Neutrophil (primary cell): ENCODE data around the gene RETREG1.

Source experiments
- H3K27ac ChIP-seq: fragments of 200-600 bp; sonication (generic); 2 replicates; pipeline ENCODE4 v1.5.1; 2016; ENCODE audit warnings: mild to moderate bottlenecking, moderate library complexity
- H3K27me3 ChIP-seq: fragments of 200-600 bp; sonication (generic); 2 replicates; pipeline ENCODE4 v1.6.0; 2016; ENCODE audit warnings: mild to moderate bottlenecking
- H3K36me3 ChIP-seq: fragments of 200-600 bp; sonication (generic); 2 replicates; pipeline ENCODE4 v1.5.1; 2017
- H3K4me1 ChIP-seq, 2 experiments: fragments of 200-600 bp in 1 of 2; sonication (generic) in 1 of 2; 1 replicate in 1 of 2; 2 replicates in 1 of 2; pipeline versions ENCODE4 v1.5.1 to v1.6.1; 2013 to 2016; ENCODE audit warnings: low read depth in 1 of 2, low read length in 1 of 2, mild to moderate bottlenecking in 1 of 2, moderate library complexity in 1 of 2; ENCODE audit not compliant: control insufficient read depth in 1 of 2, insufficient read depth in 1 of 2
- H3K4me3 ChIP-seq, 2 experiments: fragments of 200-600 bp in 1 of 2; sonication (generic) in 1 of 2; 1 replicate in 1 of 2; 2 replicates in 1 of 2; pipeline ENCODE4 v1.5.1; 2013 to 2016; ENCODE audit warnings: low read depth in 1 of 2, low read length in 1 of 2, mild to moderate bottlenecking in 1 of 2, moderate library complexity in 1 of 2
- H3K9me3 ChIP-seq: fragments of 200-600 bp; sonication (generic); 2 replicates; pipeline ENCODE4 v1.5.1; 2016
- CTCF ChIP-seq: fragments of 200-600 bp; sonication (generic); IDR thresholded peaks from 2 replicates; pipeline ENCODE4 v1.5.1; 2016; ENCODE audit warnings: antibody characterized with exemption

RETREG1 gene

GRCh38 chr5:16485656-16486055 lies 131.1 kb downstream of the RETREG1 start:
- no peak overlapping the region for H3K27ac ChIP-seq
- H3K9me3 ChIP-seq = no peaks in the 10 kb centered on the region
- no peaks in the 10 kb centered on the region for H3K36me3 ChIP-seq
- H3K4me3 ChIP-seq = no peak overlapping the region
- H3K4me1 ChIP-seq = no peaks in the 10 kb centered on the region
- no peak for TF ChIP-seq CTCF
- H3K27me3 ChIP-seq = no peaks in the 10 kb centered on the region

GRCh38 chr5:16484081-16484480 lies 132.7 kb downstream of the RETREG1 start:
- Histone ChIP-seq H3K9me3 (no peaks in the 10 kb centered on the region), H3K27ac (no peak overlapping the region), H3K4me1 (no peaks in the 10 kb centered on the region), H3K36me3 (no peaks in the 10 kb centered on the region), H3K27me3 (no peaks in the 10 kb centered on the region), H3K4me3 (no peak overlapping the region)
- TF ChIP-seq CTCF = no peak

GRCh38 chr5:16483361-16483760 lies 133.4 kb downstream of the RETREG1 start:
- TF ChIP-seq CTCF = no peak
- no peak overlapping the region for H3K4me3 ChIP-seq
- no peak overlapping the region for H3K27ac ChIP-seq
- no peaks in the 10 kb centered on the region for H3K9me3 ChIP-seq
- no peaks in the 10 kb centered on the region for H3K36me3 ChIP-seq
- H3K4me1 ChIP-seq = no peaks in the 10 kb centered on the region
- H3K27me3 ChIP-seq = no peaks in the 10 kb centered on the region

GRCh38 chr5:16482891-16483290 lies 133.9 kb downstream of the RETREG1 start:
- Histone ChIP-seq H3K9me3 (no peaks in the 10 kb centered on the region), H3K36me3 (no peaks in the 10 kb centered on the region), H3K4me3 (no peak overlapping the region), H3K27ac (no peak overlapping the region), H3K27me3 (no peaks in the 10 kb centered on the region), H3K4me1 (no peaks in the 10 kb centered on the region)
- no peak for TF ChIP-seq CTCF

- H3K4me3 ChIP-seq = no peak overlapping the region
- no peaks in the 10 kb centered on the region for H3K9me3 ChIP-seq
- H3K36me3 ChIP-seq = no peaks in the 10 kb centered on the region
- no peaks in the 10 kb centered on the region for H3K4me1 ChIP-seq
- no peak for TF ChIP-seq CTCF
- H3K27me3 ChIP-seq = no peaks in the 10 kb centered on the region
- H3K27ac ChIP-seq = no peak overlapping the region
Measured at GRCh38 chr5:16480821-16481538, 135.8 kb downstream of the RETREG1 start.
